ENCODE measurements around the gene MAMDC2.

GRCh38 chr9:70093095-70093494 lies 49.4 kb downstream of the MAMDC2 start:
- TF ChIP-seq CTCF (IDR thresholded peaks at IDR 0.05) (no peak), POLR2A (IDR thresholded peaks at IDR 0.05) (no peak)

Measured in adrenal gland (tissue), 5 donors.